CD4-positive, alpha-beta T cell (primary cell): Measurements from ENCODE around the gene SYNGR3. TPM values are rescaled to one million over a fixed set of nuclear protein-coding genes. Genes with fewer than 3 reads are reported as not detected.

Experiments
- ATAC-seq: fragments of 200-7000 bp; cut with Tn5 transposase; one replicate; pipeline ENCODE4 v1.10.0; 2022; ENCODE audit warnings: mild to moderate bottlenecking; ENCODE audit not compliant: poor library complexity
- CTCF ChIA-PET: fragments of 350-600 bp; sonication (Branson Sonifier 250); formaldehyde crosslinking; loops from one replicate; lab custom pipeline; 2021; ENCODE audit warnings: antibody characterized with exemption, inconsistent platforms; lab: Charles Lee
- POLR2A ChIA-PET: fragments of 350-600 bp; sonication (Branson Sonifier 250); formaldehyde crosslinking; loops from one replicate; lab custom pipeline; 2021; ENCODE audit warnings: antibody characterized with exemption, inconsistent platforms; lab: Charles Lee
- DNase-seq, 14 experiments: peaks; one replicate each; pipeline ENCODE4 v3.0.0-alpha.2; 2013 to 2020; ENCODE audit warnings: mixed read lengths in 2 of 14
- H3K27ac ChIP-seq, 2 donors: one replicate each; pipeline versions ENCODE4 v1.5.1 to v1.7.0; 2013; ENCODE audit warnings: low read length in 2 of 2, low read depth in 1 of 2, mild to moderate bottlenecking in 1 of 2
- H3K27me3 ChIP-seq, 2 experiments: 1 replicate in 1 of 2; 2 replicates in 1 of 2; pipeline versions ENCODE4 v1.6.1 to v1.7.0; 2013; ENCODE audit warnings: low read length in 2 of 2, control low read depth in 1 of 2, mild to moderate bottlenecking in 1 of 2, moderate library complexity in 1 of 2; ENCODE audit not compliant: insufficient read depth in 2 of 2, control insufficient read depth in 1 of 2
- H3K36me3 ChIP-seq: one replicate; pipeline ENCODE4 v1.6.1; 2013; ENCODE audit warnings: low read length, control low read depth; ENCODE audit not compliant: insufficient read depth
- H3K4me1 ChIP-seq: one replicate; pipeline ENCODE4 v1.6.1; 2013; ENCODE audit warnings: low read length, control low read depth; ENCODE audit not compliant: insufficient read depth
- H3K4me3 ChIP-seq: one replicate; pipeline ENCODE4 v1.5.1; 2013; ENCODE audit warnings: mild to moderate bottlenecking, low read length, moderate library complexity
- H3K9me3 ChIP-seq, 2 experiments: 1 replicate in 1 of 2; 2 replicates in 1 of 2; pipeline versions ENCODE4 v1.6.1 to v1.7.0; 2013; ENCODE audit warnings: low read length in 2 of 2, mild to moderate bottlenecking in 2 of 2, control low read depth in 1 of 2, moderate library complexity in 1 of 2; ENCODE audit not compliant: control insufficient read depth in 1 of 2, insufficient read depth in 1 of 2
- H3K27ac Mint-ChIP-seq: one replicate; pipeline ENCODE4 v1.8.0; 2020; ENCODE audit warnings: mixed read lengths
- H3K27me3 Mint-ChIP-seq: one replicate; pipeline ENCODE4 v1.8.0; 2021; ENCODE audit warnings: mixed read lengths
- H3K36me3 Mint-ChIP-seq: one replicate; pipeline ENCODE4 v1.8.0; 2021; ENCODE audit warnings: low read depth, mixed read lengths
- H3K4me1 Mint-ChIP-seq: one replicate; pipeline ENCODE4 v1.8.0; 2021; ENCODE audit warnings: low read depth, mixed read lengths
- H3K4me3 Mint-ChIP-seq: one replicate; pipeline ENCODE4 v1.8.0; 2020; ENCODE audit warnings: mild to moderate bottlenecking, mixed read lengths
- H3K9me3 Mint-ChIP-seq: one replicate; pipeline ENCODE4 v1.8.0; 2020; ENCODE audit warnings: mixed read lengths
- CTCF ChIP-seq: fragments of 200-600 bp; IDR thresholded peaks from one replicate; pipeline ENCODE4 v1.8.0; 2022; ENCODE audit warnings: antibody characterized with exemption, mild to moderate bottlenecking
- intact Hi-C, 2 experiments: fragments of 100-400 bp; cut with DNase I in 1 of 2; cut with micrococcal nuclease in 1 of 2; formaldehyde crosslinking; loops; one replicate each; pipeline versions ENCODE4 v1.15.1 to v1.9.0; 2023 to 2025; cut with DNase I, micrococcal nuclease
- total RNA-seq, 174 experiments: library from RNA in 2 of 174; stranded (reverse) in 2 of 174; gene quantifications; one replicate each; pipeline ENCODE4 v1.2.3 and lab custom pipeline; 2021 to 2026

The SYNGR3 gene
- total RNA-seq, 2 experiments from 2014 or later: 3.8 to 3.9 TPM

GRCh38 chr16:1958715-1959268 is 31.0 kb upstream of the SYNGR3 start:
- peaks cover 51% of the 10 kb centered on the region for H3K4me1 ChIP-seq
- peak overlapping the region; percentile 81 for H3K4me3 Mint-ChIP-seq
- peaks cover 35% of the 10 kb centered on the region for H3K36me3 Mint-ChIP-seq
- CTCF ChIA-PET: interaction anchor here (1.2 kb wide), 1 partner anchor 181 kb away, joined by 3 read pairs; no protein-coding TSS in a partner anchor
- POLR2A ChIA-PET: interaction anchor here (1.4 kb wide), 1 partner anchor 16 kb away, joined by 4 read pairs; the partner anchor contains the start of gene MSRB1
- peak overlapping the region; percentile 31 for H3K4me3 ChIP-seq
- H3K27ac Mint-ChIP-seq: peak overlapping the region; percentile 58
- H3K36me3 ChIP-seq: peaks cover 31% of the 10 kb centered on the region
- no peaks in the 10 kb centered on the region for H3K27me3 Mint-ChIP-seq
- DNase-seq: peak in 1 of 14 experiments; percentile 43
- no peaks in the 10 kb centered on the region for H3K9me3 ChIP-seq
- H3K4me1 Mint-ChIP-seq: peaks cover 37% of the 10 kb centered on the region
- no peaks in the 10 kb centered on the region for H3K9me3 Mint-ChIP-seq
- intact Hi-C loops: loop anchor here in 1 of 2 experiments (1.0 to 5.0 kb wide), 2 partner anchors 89 to 195 kb away; partner anchors contain the start of genes NTHL1 and TSC2
- ATAC-seq: no peak
- no peak overlapping the region for H3K27ac ChIP-seq
- no peaks in the 10 kb centered on the region for H3K27me3 ChIP-seq
- TF ChIP-seq CTCF: no peak

GRCh38 chr16:1959269-1960039 is 30.3 kb upstream of the SYNGR3 start, which contains the start of gene NDUFB10:
TSS of gene NDUFB10 (plus strand) at chr16:1959538. CDS start at chr16:1959625, 87 bp downstream.
- H3K4me1 ChIP-seq: peaks cover 55% of the 10 kb centered on the region
- Mint-ChIP-seq H3K9me3 (no peaks in the 10 kb centered on the region), H3K27ac (peak within 1 kb of the TSS; percentile 98), H3K4me3 (peak within 1 kb of the TSS; percentile 91), H3K36me3 (peaks cover 41% of the 10 kb centered on the region), H3K4me1 (peaks cover 42% of the 10 kb centered on the region), H3K27me3 (no peaks in the 10 kb centered on the region)
- H3K36me3 ChIP-seq: peaks cover 34% of the 10 kb centered on the region
- ChIA-PET POLR2A (interaction anchor here (0.7 to 5.0 kb wide), 2 partner anchors 12 to 196 kb away, joined by 4 to 31 read pairs; partner anchors contain the start of genes TBL3 and TRAF7), CTCF (interaction anchor here (1.2 to 2.0 kb wide), 2 partner anchors 44 to 181 kb away, joined by 3 to 10 read pairs; no protein-coding TSS in a partner anchor)
- DNase-seq (peak; percentile 81 to 96 (median 92)), ATAC-seq (peak; percentile 86)
- no peaks in the 10 kb centered on the region for H3K9me3 ChIP-seq
- H3K27me3 ChIP-seq: no peaks in the 10 kb centered on the region
- H3K4me3 ChIP-seq: peak within 1 kb of the TSS; percentile 94
- H3K27ac ChIP-seq: peak within 1 kb of the TSS; percentile 66 to 72
- peak; percentile 83 for TF ChIP-seq CTCF
- intact Hi-C loops: loop anchor here in 1 of 2 experiments (1.0 to 10.0 kb wide), 4 partner anchors 49 to 1265 kb away; partner anchors contain the start of genes NTHL1, TSC2, WDR24 and ZNF598
